Activated B cell treated with CpG ODN at 0.5 μM for 24 hours (primary cell): Measurements from ENCODE around the gene CT55. TPM values are rescaled to one million over a fixed set of nuclear protein-coding genes. Genes with fewer than 3 reads are reported as not detected.
"Not testable (repeated sequence)": the region's sequence is repeated elsewhere in the genome, so short reads cannot be mapped to it uniquely, and the experiment has no call there.

ENCODE experiments used
- ATAC-seq: fragments of 200-7000 bp; cut with Tn5 transposase; one replicate; pipeline ENCODE4 v1.10.0; 2021; ENCODE audit warnings: low read depth, mild to moderate bottlenecking, moderate library complexity
- CTCF ChIA-PET: fragments of 350-600 bp; sonication (Branson Sonifier 250); formaldehyde crosslinking; loops from one replicate; lab custom pipeline; 2021; ENCODE audit warnings: antibody characterized with exemption; lab: Charles Lee
- POLR2A ChIA-PET: fragments of 350-600 bp; sonication (Branson Sonifier 250); formaldehyde crosslinking; loops from one replicate; lab custom pipeline; 2021; ENCODE audit warnings: antibody characterized with exemption; lab: Charles Lee
- DNase-seq: peaks from one replicate; pipeline ENCODE4 v3.0.0; 2022
- H3K27ac Mint-ChIP-seq: one replicate; pipeline ENCODE4 v1.8.0; 2020; ENCODE audit warnings: mixed read lengths
- H3K27me3 Mint-ChIP-seq: one replicate; pipeline ENCODE4 v1.8.0; 2021; ENCODE audit warnings: mixed read lengths
- H3K36me3 Mint-ChIP-seq: one replicate; pipeline ENCODE4 v1.8.0; 2021; ENCODE audit warnings: low read depth, mixed read lengths
- H3K4me1 Mint-ChIP-seq: one replicate; pipeline ENCODE4 v1.8.0; 2021; ENCODE audit warnings: mixed read lengths
- H3K4me3 Mint-ChIP-seq: one replicate; pipeline ENCODE4 v1.8.0; 2020; ENCODE audit warnings: mild to moderate bottlenecking, mixed read lengths
- H3K9me3 Mint-ChIP-seq: one replicate; pipeline ENCODE4 v1.8.0; 2020; ENCODE audit warnings: mixed read lengths
- CTCF ChIP-seq: fragments of 200-600 bp; IDR thresholded peaks from one replicate; pipeline ENCODE4 v1.8.0; 2022; ENCODE audit warnings: antibody characterized with exemption, mild to moderate bottlenecking
- intact Hi-C: fragments of 100-400 bp; cut with micrococcal nuclease; formaldehyde crosslinking; loops from one replicate; pipeline ENCODE4 v1.15.1; 2024
- total RNA-seq: library from RNA; stranded (reverse); gene quantifications from 2 replicates; pipeline ENCODE4 v1.2.3, GENCODE V29; 2022

The CT55 gene
- total RNA-seq, 1 donor from 2014 or later, result not detected

- ATAC-seq (no peak), DNase-seq (no peak)
- H3K9me3 Mint-ChIP-seq, result no peaks in the 10 kb centered on the region
- intact Hi-C loops, result no loop called here
- no peaks in the 10 kb centered on the region for H3K4me1 Mint-ChIP-seq
- H3K4me3 Mint-ChIP-seq, result no peak overlapping the region
- TF ChIP-seq CTCF, result no peak
- H3K27ac Mint-ChIP-seq, result no peak overlapping the region
- CTCF ChIA-PET, result no interaction called here
- H3K27me3 Mint-ChIP-seq, result peaks cover 3% of the 10 kb centered on the region
- no peaks in the 10 kb centered on the region for H3K36me3 Mint-ChIP-seq
- POLR2A ChIA-PET, result no interaction called here
Observed at GRCh38 chrX:135193740-135194139, 22.5 kb upstream of the CT55 start.

DNA sequence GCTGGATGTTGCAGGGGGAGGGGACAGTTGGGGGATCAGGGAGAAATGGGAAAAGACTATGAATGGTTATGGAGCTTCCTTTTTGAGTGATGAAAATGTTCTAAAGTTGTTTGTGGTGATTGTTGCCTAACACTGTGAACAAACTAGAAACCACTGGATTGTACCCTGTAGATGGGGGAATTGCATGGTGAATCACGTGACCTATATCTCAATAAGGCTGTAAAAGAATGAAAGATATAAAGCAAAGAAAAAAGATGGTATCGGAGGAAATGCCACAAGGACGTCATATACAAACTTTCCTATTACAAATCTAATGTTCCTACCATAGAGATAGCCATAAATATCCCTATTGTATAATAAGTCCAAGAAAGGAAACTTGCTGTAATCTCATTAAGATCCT, 20.6 kb upstream of the CT55 start:
- no peak overlapping the region for H3K27ac Mint-ChIP-seq
- intact Hi-C loops, result no loop called here
- no peak for DNase-seq
- no peak for ATAC-seq
- ChIA-PET POLR2A (no interaction called here), CTCF (no interaction called here)
- H3K9me3 Mint-ChIP-seq, result no peaks in the 10 kb centered on the region
- H3K4me3 Mint-ChIP-seq, result no peak overlapping the region
- TF ChIP-seq CTCF, result no peak
- H3K4me1 Mint-ChIP-seq, result no peaks in the 10 kb centered on the region
- H3K36me3 Mint-ChIP-seq, result no peaks in the 10 kb centered on the region
- H3K27me3 Mint-ChIP-seq, result peaks cover 5% of the 10 kb centered on the region

GRCh38 chrX:135185795-135186443, 14.7 kb upstream of the CT55 start:
- intact Hi-C loops, result loop anchor here (1.0 kb wide), 2 partner anchors 75 to 100 kb away; no protein-coding TSS in a partner anchor
- Mint-ChIP-seq H3K27ac (no peak overlapping the region), H3K9me3 (no peaks in the 10 kb centered on the region), H3K27me3 (peaks cover 14% of the 10 kb centered on the region), H3K4me3 (no peak overlapping the region), H3K36me3 (no peaks in the 10 kb centered on the region), H3K4me1 (no peaks in the 10 kb centered on the region)
- ATAC-seq (peak; percentile 70), DNase-seq (no peak)
- TF ChIP-seq CTCF, result no peak
- ChIA-PET CTCF (interaction anchor here (1.1 to 2.1 kb wide), 4 partner anchors 74 to 222 kb away, joined by 3 to 29 read pairs (median 4); no protein-coding TSS in a partner anchor), POLR2A (no interaction called here)

GRCh38 chrX:135178636-135179035, 7.4 kb upstream of the CT55 start:
- Mint-ChIP-seq H3K27ac (no peak overlapping the region), H3K4me1 (no peaks in the 10 kb centered on the region), H3K9me3 (no peaks in the 10 kb centered on the region), H3K4me3 (no peak overlapping the region), H3K27me3 (peaks cover 12% of the 10 kb centered on the region), H3K36me3 (no peaks in the 10 kb centered on the region)
- ChIA-PET POLR2A (no interaction called here), CTCF (no interaction called here)
- TF ChIP-seq CTCF, result no peak
- DNase-seq (no peak), ATAC-seq (no peak)
- intact Hi-C loops, result no loop called here

GRCh38 chrX:135170468-135170867, 730 bp downstream of the CT55 start:
- Mint-ChIP-seq H3K36me3 (no peaks in the 10 kb centered on the region), H3K4me3 (no peak overlapping the region), H3K27me3 (peaks cover 3% of the 10 kb centered on the region), H3K9me3 (no peaks in the 10 kb centered on the region), H3K4me1 (no peaks in the 10 kb centered on the region), H3K27ac (no peak overlapping the region)
- ChIA-PET POLR2A (no interaction called here), CTCF (no interaction called here)
- ATAC-seq, result no peak
- no peak for TF ChIP-seq CTCF
- no peak for DNase-seq
- intact Hi-C loops, result no loop called here

DNA sequence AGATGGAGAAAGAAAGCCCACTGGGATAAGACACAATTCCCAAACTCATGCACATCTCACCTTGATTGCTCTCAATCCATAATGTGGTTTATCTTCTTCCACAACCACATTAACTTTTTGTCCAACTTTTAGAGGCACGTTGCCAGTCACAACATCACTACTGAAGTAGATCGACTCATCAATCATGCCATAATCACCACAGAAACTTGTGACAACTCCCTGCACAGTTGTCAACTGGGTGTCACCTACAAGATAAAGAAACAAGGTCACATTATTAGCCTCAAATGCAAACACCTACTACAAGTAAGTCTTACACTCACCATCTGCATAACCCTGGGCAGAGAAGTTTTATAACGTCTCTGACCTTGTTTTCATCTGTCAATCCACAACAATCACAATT, 1.7 kb downstream of the CT55 start:
- intact Hi-C loops, ATAC-seq, H3K4me1 Mint-ChIP-seq, H3K27ac Mint-ChIP-seq, CTCF ChIA-PET, DNase-seq, H3K27me3 Mint-ChIP-seq, H3K4me3 Mint-ChIP-seq, H3K36me3 Mint-ChIP-seq, POLR2A ChIA-PET, H3K9me3 Mint-ChIP-seq: not testable (repeated sequence)
